Activated CD8-positive, alpha-beta T cell treated with anti-CD3 and anti-CD28 coated beads, Interleukin-2, amount 10 ng/mL, durations not matched to agents 7 days and 5 days (primary cell): ENCODE data around the gene RPS21. TPM values are rescaled to one million over a fixed set of nuclear protein-coding genes. Genes with fewer than 3 reads are reported as not detected.

Source experiments
- ATAC-seq: fragments of 150-1000 bp; cut with Tn5 transposase; one replicate; pipeline ENCODE4 v1.10.0; 2021; ENCODE audit warnings: moderate library complexity
- CTCF ChIA-PET: fragments of 350-600 bp; sonication (Branson Sonifier 250); formaldehyde crosslinking; loops from one replicate; lab custom pipeline; 2021; ENCODE audit warnings: antibody characterized with exemption; lab: Charles Lee
- POLR2A ChIA-PET: fragments of 350-600 bp; sonication (Branson Sonifier 250); formaldehyde crosslinking; loops from one replicate; lab custom pipeline; 2021; ENCODE audit warnings: antibody characterized with exemption; lab: Charles Lee
- DNase-seq: peaks from one replicate; pipeline ENCODE4 v3.0.0-alpha.2; 2020
- H3K27ac Mint-ChIP-seq: one replicate; pipeline ENCODE4 v1.8.0; 2021; ENCODE audit warnings: mild to moderate bottlenecking, mixed read lengths
- H3K27me3 Mint-ChIP-seq: one replicate; pipeline ENCODE4 v1.8.0; 2021; ENCODE audit warnings: low read depth, mixed read lengths
- H3K36me3 Mint-ChIP-seq: one replicate; pipeline ENCODE4 v1.8.0; 2021; ENCODE audit warnings: low read depth, mixed read lengths
- H3K4me1 Mint-ChIP-seq: one replicate; pipeline ENCODE4 v1.8.0; 2021; ENCODE audit warnings: low read depth, mixed read lengths
- H3K4me3 Mint-ChIP-seq: one replicate; pipeline ENCODE4 v1.8.0; 2021; ENCODE audit warnings: mild to moderate bottlenecking, mixed read lengths
- H3K9me3 Mint-ChIP-seq: one replicate; pipeline ENCODE4 v1.8.0; 2022; ENCODE audit warnings: mixed read lengths; ENCODE audit not compliant: insufficient read depth
- total RNA-seq, 2 experiments: library from RNA; stranded (reverse); gene quantifications; one replicate each; pipeline ENCODE4 v1.2.3, GENCODE V29; 2021

RPS21 gene
- total RNA-seq, 2 experiments from 2014 or later = 1,875 to 1,999 TPM

GRCh38 chr20:62413896-62414481 lies 27.1 kb downstream of the RPS21 start:
- ATAC-seq (no peak), DNase-seq (no peak)
- POLR2A ChIA-PET = no interaction called here
- H3K36me3 Mint-ChIP-seq = no peaks in the 10 kb centered on the region
- peaks cover 10% of the 10 kb centered on the region for H3K4me1 Mint-ChIP-seq
- H3K9me3 Mint-ChIP-seq = no peaks in the 10 kb centered on the region
- no peak overlapping the region for H3K4me3 Mint-ChIP-seq
- CTCF ChIA-PET = no interaction called here
- H3K27ac Mint-ChIP-seq = no peak overlapping the region
- H3K27me3 Mint-ChIP-seq = no peaks in the 10 kb centered on the region

GRCh38 chr20:62415354-62416111 lies 28.6 kb downstream of the RPS21 start:
- ChIA-PET POLR2A (no interaction called here), CTCF (no interaction called here)
- DNase-seq (no peak), ATAC-seq (no peak)
- Mint-ChIP-seq H3K27ac (no peak overlapping the region), H3K36me3 (no peaks in the 10 kb centered on the region), H3K4me1 (no peaks in the 10 kb centered on the region), H3K9me3 (no peaks in the 10 kb centered on the region), H3K4me3 (no peak overlapping the region), H3K27me3 (no peaks in the 10 kb centered on the region)

- Mint-ChIP-seq H3K36me3 (no peaks in the 10 kb centered on the region), H3K27me3 (no peaks in the 10 kb centered on the region), H3K9me3 (no peaks in the 10 kb centered on the region), H3K27ac (no peak overlapping the region), H3K4me3 (no peak overlapping the region), H3K4me1 (no peaks in the 10 kb centered on the region)
- DNase-seq (no peak), ATAC-seq (no peak)
- ChIA-PET CTCF (no interaction called here), POLR2A (no interaction called here)
Measured at GRCh38 chr20:62416651-62417637, 30.0 kb downstream of the RPS21 start.

GRCh38 chr20:62417981-62418708 lies 31.2 kb downstream of the RPS21 start:
- ATAC-seq (no peak), DNase-seq (no peak)
- Mint-ChIP-seq H3K27me3 (no peaks in the 10 kb centered on the region), H3K4me1 (no peaks in the 10 kb centered on the region), H3K27ac (no peak overlapping the region), H3K4me3 (no peak overlapping the region), H3K36me3 (no peaks in the 10 kb centered on the region), H3K9me3 (no peaks in the 10 kb centered on the region)
- ChIA-PET POLR2A (no interaction called here), CTCF (interaction anchor here (1.3 kb wide), 1 partner anchor 8 kb away, joined by 5 read pairs; no protein-coding TSS in a partner anchor)

DNA sequence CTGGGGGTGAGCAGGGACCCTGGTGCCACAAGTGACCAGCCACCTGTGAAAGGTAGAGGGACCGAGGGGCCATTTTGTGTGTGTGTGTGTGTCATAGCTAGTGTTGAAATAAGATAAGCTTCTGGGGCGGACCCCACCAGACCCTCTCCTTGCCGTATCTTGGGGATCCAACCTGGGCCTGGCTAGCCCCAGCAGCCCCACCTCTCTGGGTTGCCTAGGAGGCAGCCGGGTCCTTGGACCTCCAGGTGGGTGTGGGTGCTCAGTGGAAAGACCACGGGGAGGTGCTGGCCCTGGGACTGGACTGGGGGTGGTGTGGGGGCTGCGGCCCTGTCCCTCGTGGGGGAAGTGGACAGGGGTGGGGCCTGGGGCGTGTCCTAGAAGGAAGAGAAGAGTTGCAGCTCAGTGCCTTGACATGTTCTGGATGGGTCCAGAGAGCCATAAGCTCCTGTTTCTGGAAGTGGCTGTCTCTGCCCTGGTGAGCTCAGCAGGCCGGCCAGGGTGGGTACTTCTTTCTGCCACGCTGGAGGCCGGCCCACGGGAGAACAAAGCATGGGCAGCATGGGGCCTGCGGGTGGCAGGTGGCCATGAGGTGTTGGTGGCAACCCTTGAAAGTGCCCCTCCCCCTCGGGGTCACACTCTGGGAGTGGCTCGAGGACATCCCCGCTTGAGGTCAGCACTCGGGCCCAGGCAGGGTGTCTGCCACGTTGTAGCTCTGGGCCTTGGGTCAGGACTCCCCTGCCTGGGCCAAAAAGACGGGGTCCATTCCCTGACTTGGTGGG lies 32.0 kb downstream of the RPS21 start:
- ChIA-PET CTCF (interaction anchor here (1.3 kb wide), 1 partner anchor 9 kb away, joined by 5 read pairs; no protein-coding TSS in a partner anchor), POLR2A (no interaction called here)
- Mint-ChIP-seq H3K4me1 (no peaks in the 10 kb centered on the region), H3K27me3 (no peaks in the 10 kb centered on the region), H3K27ac (no peak overlapping the region), H3K9me3 (no peaks in the 10 kb centered on the region), H3K4me3 (no peak overlapping the region), H3K36me3 (no peaks in the 10 kb centered on the region)
- ATAC-seq (no peak), DNase-seq (no peak)

GRCh38 chr20:62419759-62420158 lies 32.9 kb downstream of the RPS21 start:
- DNase-seq (no peak), ATAC-seq (no peak)
- Mint-ChIP-seq H3K36me3 (no peaks in the 10 kb centered on the region), H3K4me3 (no peak overlapping the region), H3K27ac (no peak overlapping the region), H3K9me3 (no peaks in the 10 kb centered on the region), H3K4me1 (no peaks in the 10 kb centered on the region), H3K27me3 (no peaks in the 10 kb centered on the region)
- ChIA-PET CTCF (no interaction called here), POLR2A (no interaction called here)

GRCh38 chr20:62420846-62421715 lies 34.2 kb downstream of the RPS21 start:
- POLR2A ChIA-PET = no interaction called here
- ATAC-seq (no peak), DNase-seq (no peak)
- Mint-ChIP-seq H3K27me3 (no peaks in the 10 kb centered on the region), H3K4me3 (no peak overlapping the region), H3K27ac (no peak overlapping the region), H3K9me3 (no peaks in the 10 kb centered on the region), H3K36me3 (no peaks in the 10 kb centered on the region), H3K4me1 (no peaks in the 10 kb centered on the region)
- CTCF ChIA-PET = no interaction called here

DNA sequence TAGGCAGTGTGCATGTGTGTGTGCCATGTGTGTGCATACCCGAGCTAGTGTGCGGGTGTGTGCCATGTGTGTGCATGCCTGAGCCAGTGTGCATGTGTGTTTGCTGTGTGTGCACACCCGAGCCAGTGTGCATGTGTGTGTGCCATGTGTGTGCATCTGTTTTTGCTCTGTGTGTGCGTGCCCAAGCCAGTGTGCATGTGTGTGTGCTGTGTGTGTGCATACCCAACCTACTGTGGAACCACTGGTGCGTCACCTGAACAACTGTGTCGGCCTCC lies 34.8 kb downstream of the RPS21 start:
- Mint-ChIP-seq H3K9me3 (no peaks in the 10 kb centered on the region), H3K4me1 (no peaks in the 10 kb centered on the region), H3K4me3 (no peak overlapping the region), H3K27ac (no peak overlapping the region), H3K27me3 (no peaks in the 10 kb centered on the region), H3K36me3 (no peaks in the 10 kb centered on the region)
- DNase-seq (no peak), ATAC-seq (no peak)
- ChIA-PET CTCF (no interaction called here), POLR2A (no interaction called here)

GRCh38 chr20:62422636-62423325 lies 35.9 kb downstream of the RPS21 start:
- ATAC-seq = no peak
- no peaks in the 10 kb centered on the region for H3K4me1 Mint-ChIP-seq
- ChIA-PET POLR2A (no interaction called here), CTCF (no interaction called here)
- no peaks in the 10 kb centered on the region for H3K36me3 Mint-ChIP-seq
- DNase-seq = no peak
- no peaks in the 10 kb centered on the region for H3K9me3 Mint-ChIP-seq
- H3K27ac Mint-ChIP-seq = no peak overlapping the region
- H3K4me3 Mint-ChIP-seq = no peak overlapping the region
- no peaks in the 10 kb centered on the region for H3K27me3 Mint-ChIP-seq

- no peaks in the 10 kb centered on the region for H3K4me1 Mint-ChIP-seq
- ATAC-seq (no peak), DNase-seq (no peak)
- no peaks in the 10 kb centered on the region for H3K9me3 Mint-ChIP-seq
- no peaks in the 10 kb centered on the region for H3K27me3 Mint-ChIP-seq
- no peaks in the 10 kb centered on the region for H3K36me3 Mint-ChIP-seq
- no peak overlapping the region for H3K27ac Mint-ChIP-seq
- H3K4me3 Mint-ChIP-seq = no peak overlapping the region
- POLR2A ChIA-PET = no interaction called here
- CTCF ChIA-PET = no interaction called here
Measured at GRCh38 chr20:62423326-62423706, 36.4 kb downstream of the RPS21 start.
